Left colon (tissue), 2 donors: Measurements from ENCODE around the gene PLA2G7. TPM values are rescaled to one million over a fixed set of nuclear protein-coding genes. Genes with fewer than 3 reads are reported as not detected.

ENCODE experiments used
- ATAC-seq: fragments of 200-7000 bp; cut with Tn5 transposase; one replicate; pipeline ENCODE4 v1.9.1; 2020; ENCODE audit warnings: mild to moderate bottlenecking, moderate library complexity
- DNase-seq, 2 donors: peaks; one replicate each; pipeline ENCODE4 v3.0.0-alpha.2; 2020
- intact Hi-C, 2 donors: fragments of 100-400 bp; cut with DNase I in 1 of 2; cut with micrococcal nuclease in 1 of 2; formaldehyde crosslinking; loops; one replicate each; pipeline versions ENCODE4 v1.11.2 to v1.14.0; 2022; cut with DNase I, micrococcal nuclease
- total RNA-seq, 2 donors: library from RNA; stranded (reverse); fragmentation: NEBNext Ultra II Directional; extraction: Animal tissue kit (Norgen Biotek cat#: 25700); gene quantifications; one replicate each; pipeline ENCODE4 v1.2.1, GENCODE V29; 2021
- donor health status: DM: no; HTN: no; CAD: no.
- donor health status: DM: yes; HTN: yes; CAD: no.

Gene PLA2G7
- total RNA-seq, 2 donors from 2014 or later: 0.70 to 4.5 TPM

DNA sequence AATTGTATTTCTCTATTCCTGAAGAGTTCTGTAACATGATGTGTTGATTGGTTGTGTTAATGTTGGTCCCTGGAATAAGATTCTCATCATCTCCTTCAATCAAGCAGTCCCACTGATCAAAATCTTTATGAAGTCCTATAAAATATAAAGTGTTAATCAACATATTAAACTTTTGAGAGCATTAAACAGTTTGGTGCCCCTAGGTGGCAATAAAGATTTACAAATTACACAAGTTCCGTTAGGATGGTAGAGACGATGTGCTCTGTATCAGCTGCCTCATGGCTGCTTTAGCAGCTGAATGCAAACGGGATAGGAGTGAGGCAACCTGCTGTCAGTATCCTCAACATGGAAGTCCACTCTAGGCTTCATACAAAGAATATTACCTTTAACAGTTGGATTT, 30.6 kb downstream of the PLA2G7 start:
- intact Hi-C loops: no loop called here
- DNase-seq: no peak
- ATAC-seq: peak; percentile 34

DNA sequence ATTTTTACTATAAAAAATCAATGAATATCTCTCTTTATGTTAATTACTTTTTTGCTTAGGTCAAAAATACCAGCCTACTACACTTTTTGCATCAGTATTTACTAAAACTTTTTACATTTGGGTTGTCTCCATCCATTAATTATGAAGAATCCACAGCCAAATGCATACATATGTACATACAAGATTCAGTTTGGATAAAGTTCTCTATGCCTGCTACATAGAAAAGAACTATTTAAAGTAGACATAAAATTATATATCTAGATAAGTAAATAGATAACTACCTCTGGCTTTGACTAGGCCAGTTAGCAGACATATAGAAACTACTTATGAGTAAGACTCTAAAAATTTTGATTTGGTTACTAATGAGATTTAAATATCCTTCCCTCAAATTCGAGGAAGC, 35.2 kb downstream of the PLA2G7 start:
- intact Hi-C loops: no loop called here
- no peak for DNase-seq
- ATAC-seq: no peak

GRCh38 chr6:46690911-46691451, 44.2 kb downstream of the PLA2G7 start:
- DNase-seq (no peak), ATAC-seq (no peak)
- intact Hi-C loops: no loop called here

DNA sequence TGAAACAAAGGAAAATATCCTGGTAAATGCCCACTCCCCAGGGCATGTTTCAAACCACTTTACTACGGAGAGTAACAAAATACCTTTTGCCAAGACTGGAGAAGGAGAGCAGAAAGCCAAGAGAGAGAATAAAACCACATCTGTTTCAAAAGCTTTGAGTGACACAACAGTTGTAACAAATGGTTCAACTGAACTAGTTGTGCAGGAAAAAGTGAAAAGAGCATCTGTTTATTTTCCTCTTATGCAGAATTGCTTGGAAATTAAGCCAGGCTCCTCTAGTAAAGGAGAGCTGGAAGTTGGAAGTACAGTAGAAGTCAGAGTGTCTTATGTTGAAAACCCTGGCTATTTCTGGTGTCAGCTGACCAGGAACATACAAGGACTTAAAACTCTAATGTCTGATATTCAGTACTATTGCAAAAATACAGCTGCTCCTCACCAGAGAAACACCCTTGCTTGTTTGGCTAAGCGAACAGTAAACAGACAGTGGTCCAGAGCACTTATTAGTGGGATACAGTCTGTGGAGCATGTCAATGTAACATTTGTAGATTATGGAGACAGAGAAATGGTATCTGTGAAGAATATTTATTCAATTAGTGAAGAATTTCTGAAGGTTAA, 44.9 kb downstream of the PLA2G7 start:
- ATAC-seq (no peak), DNase-seq (no peak)
- intact Hi-C loops: no loop called here

DNA sequence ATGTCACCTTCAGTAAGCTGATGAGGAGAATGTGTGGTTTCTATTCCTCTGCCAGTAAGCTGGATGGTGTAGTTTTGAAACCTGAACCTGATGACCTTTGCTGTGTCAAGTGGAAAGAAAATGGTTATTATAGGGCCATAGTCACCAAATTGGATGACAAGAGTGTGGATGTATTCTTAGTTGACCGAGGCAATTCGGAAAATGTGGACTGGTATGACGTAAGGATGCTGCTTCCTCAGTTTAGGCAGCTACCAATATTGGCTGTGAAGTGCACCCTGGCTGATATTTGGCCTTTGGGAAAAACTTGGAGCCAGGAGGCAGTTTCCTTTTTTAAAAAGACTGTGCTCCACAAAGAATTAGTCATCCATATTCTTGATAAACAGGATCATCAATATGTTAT, 45.5 kb downstream of the PLA2G7 start:
- no peak for DNase-seq
- intact Hi-C loops: no loop called here
- no peak for ATAC-seq

DNA sequence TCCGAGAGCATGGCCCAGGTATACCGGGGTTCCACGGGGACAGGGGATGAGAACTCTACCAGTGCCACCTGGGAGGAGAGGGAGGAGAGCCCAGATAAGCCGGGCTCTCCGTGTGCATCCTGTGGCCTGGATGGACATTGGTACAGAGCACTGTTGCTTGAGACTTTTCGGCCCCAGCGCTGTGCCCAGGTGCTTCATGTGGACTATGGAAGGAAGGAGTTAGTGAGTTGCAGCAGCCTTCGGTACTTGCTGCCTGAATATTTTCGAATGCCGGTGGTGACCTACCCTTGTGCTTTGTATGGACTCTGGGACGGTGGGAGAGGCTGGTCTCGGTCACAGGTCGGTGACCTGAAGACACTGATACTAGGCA, 46.2 kb downstream of the PLA2G7 start:
- intact Hi-C loops: no loop called here
- DNase-seq (no peak), ATAC-seq (no peak)

DNA sequence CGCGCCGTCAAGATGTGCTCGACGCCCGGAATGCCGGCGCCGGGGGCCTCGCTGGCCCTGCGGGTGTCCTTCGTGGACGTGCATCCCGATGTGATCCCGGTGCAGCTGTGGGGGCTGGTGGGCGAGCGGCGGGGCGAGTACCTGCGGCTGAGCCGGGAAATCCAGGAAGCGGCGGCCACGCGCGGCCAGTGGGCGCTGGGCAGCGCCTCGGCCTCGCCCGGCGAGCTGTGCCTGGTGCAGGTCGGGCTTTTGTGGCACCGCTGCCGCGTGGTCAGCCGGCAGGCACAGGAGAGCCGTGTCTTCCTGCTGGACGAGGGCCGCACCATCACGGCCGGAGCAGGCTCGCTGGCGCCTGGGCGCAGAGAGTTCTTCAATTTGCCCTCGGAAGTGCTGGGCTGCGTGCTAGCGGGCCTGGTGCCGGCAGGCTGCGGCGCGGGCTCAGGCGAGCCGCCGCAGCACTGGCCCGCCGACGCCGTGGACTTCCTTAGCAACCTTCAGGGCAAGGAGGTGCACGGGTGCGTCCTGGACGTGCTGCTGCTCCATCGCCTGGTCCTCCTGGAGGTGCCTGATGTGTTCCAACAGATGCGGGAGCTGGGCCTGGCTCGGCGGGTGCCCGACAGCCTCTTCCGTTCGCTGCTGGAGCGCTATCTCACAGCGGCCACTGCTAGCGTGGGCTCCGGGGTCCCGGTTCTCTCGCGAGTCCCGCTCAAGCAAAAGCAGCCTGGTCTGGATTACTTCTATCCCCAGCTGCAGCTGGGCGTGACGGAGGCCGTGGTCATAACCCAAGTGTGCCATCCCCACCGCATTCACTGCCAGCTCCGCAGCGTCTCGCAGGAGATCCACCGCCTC, 46.8 kb downstream of the PLA2G7 start:
- DNase-seq (no peak), ATAC-seq (no peak)
- intact Hi-C loops: no loop called here

DNA sequence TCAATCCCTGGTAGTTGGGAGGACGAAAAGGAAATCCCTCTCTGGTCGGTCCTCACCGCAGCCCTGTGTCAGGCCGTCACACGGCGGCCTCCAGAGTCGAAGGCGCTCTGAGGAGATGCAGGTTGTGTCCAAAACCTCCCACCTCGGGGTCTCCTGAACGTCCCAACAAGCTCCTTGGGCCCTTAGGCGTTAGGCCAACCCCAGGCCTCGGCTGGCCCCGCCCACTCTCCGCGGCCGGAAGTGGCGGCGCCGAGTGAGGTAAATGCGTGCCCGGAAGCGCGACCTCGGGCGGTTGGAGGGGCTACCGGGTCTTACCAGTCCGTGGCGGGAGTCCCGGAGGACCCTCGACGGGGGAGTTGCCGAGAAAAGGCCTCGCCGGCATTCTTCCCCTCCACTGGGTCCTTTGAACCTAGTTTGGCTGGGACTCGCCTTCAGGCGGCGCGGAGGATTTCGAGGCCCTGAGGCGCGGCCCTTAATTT, 47.5 kb downstream of the PLA2G7 start, which contains the start of gene TDRD6:
Gene TDRD6 (plus strand): TSS at position 267 of the 479 bp plus-strand sequence. CDS start 244 bp downstream, outside the sequence.
- DNase-seq (no peak), ATAC-seq (no peak)
- intact Hi-C loops: no loop called here

- intact Hi-C loops: no loop called here
- ATAC-seq (no peak), DNase-seq (no peak)
These were observed 50.4 kb downstream of the PLA2G7 start for GRCh38 chr6:46684771-46685170.

DNA sequence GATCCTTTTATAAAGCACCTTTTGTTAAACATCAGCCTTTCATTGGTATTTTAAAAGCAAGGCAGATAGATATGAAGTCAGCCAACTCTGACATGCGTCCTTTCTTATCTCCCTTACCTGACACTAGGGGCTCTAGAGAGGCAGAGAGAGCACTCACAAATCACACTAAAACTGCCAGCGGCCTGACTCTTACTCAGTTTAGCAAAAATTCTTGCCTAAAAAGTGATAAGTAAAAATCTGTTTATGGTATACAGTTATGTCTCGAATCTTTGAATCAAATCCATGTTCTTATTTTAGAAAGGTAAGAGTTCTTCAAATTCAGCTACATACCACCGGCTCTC, 57.9 kb downstream of the PLA2G7 start:
- no peak for ATAC-seq
- intact Hi-C loops: no loop called here
- no peak for DNase-seq

DNA sequence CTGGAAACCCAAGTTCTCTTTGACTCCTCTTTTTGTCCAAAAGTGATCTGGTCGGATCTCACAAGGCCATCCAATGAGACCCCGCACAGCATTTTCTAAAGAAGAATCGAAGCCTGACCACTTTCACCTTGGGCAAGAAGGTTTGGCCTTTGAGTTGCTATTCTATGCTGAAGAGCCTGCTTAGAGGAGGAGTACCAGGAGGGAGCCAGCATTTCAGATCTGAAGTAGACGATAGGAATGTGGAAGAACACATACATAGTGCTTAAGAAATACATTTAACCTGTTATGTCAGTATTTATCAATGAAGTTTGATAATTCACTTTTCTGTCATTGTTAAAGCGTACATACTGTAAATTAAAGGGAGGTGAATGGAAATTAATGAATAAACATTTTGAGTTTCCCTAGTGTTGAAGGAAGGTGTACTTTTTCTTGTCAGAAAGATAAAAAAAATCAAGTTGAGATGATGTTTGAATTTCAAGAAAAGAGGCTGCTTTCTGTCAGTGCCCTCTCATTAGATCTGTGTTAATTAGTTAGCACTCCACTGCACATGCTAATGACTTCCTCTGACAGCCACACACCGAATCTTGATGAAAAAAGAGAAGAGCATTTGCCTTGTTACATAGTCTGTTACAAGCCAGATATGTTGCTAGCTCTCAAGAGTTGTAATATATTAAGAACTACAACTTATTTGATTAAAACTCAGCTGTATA, 58.4 kb downstream of the PLA2G7 start:
- intact Hi-C loops: no loop called here
- ATAC-seq: no peak
- DNase-seq: no peak

GRCh38 chr6:46674410-46674809, 60.8 kb downstream of the PLA2G7 start:
- DNase-seq: no peak
- intact Hi-C loops: no loop called here

GRCh38 chr6:46667377-46667776, 67.8 kb downstream of the PLA2G7 start:
- no peak for DNase-seq
- no peak for ATAC-seq
- intact Hi-C loops: no loop called here

More at GRCh38 chr6:46674410-46674809, 60.8 kb downstream of the PLA2G7 start:
- ATAC-seq: no peak

- intact Hi-C loops: no loop called here
- no peak for ATAC-seq
- DNase-seq: no peak
These were observed 73.7 kb downstream of the PLA2G7 start for GRCh38 chr6:46661483-46661882.

DNA sequence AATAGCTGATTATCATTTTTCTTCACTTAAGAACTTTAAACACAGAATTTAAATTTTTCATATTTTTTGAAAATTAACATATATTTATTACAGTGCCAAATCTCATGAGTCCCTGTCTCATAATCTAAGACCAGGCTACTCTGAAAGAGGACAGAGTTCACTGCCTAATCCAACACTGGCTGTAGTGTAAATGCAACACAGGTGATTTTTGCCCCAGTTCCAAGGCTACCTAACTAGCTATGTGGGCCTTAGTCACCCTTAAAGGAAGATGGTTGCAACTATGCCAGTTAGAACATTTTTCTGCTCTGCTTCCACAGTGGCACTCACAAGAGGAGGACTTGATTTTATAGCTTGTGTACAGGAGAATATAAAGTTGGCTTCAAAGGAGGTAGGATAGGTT, 77.5 kb downstream of the PLA2G7 start:
- no peak for ATAC-seq
- intact Hi-C loops: no loop called here
- no peak for DNase-seq

GRCh38 chr6:46655803-46656202, 79.4 kb downstream of the PLA2G7 start:
- intact Hi-C loops: no loop called here
- ATAC-seq: no peak
- DNase-seq: peak in 1 of 2 donors; percentile 13
